Measurements from ENCODE around the gene PGBD5. TPM values are rescaled to one million over a fixed set of nuclear protein-coding genes. Genes with fewer than 3 reads are reported as not detected.

Gene PGBD5
- polyA plus RNA-seq, 1 of the 3 experiments (the other 2 are of a cell fraction), result 0.15 TPM

DNA sequence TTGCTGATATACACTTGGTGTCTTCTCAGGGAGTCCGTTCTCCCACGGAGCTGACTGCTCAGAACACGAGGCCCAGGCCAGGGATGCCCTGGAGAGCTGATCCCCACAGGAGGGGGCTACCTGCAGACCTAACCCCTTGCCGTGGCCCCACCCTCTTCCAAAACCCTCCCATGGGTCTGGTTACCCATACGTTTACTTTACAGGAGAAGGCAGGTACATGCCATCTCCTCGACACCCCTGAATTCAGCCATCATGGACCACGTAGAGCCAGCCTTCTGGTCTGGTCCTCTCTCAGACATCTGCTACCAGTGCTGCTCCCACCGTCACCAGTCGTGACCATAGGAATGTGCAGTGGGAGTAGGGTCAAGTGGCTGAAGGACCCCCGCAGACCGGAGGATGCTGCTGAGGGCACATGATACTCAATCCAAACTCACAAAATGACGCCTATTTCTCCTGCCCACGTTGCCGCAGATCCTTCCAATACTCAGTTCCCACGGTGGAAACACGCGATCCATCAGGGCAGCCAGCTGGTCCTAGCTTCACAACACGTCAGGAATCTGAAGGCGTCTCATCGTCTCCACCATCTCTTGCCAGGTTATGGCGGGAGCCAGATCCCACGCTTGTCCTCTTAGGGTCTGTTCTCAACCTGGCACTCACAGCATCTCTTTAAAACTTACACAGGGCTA, 26.7 kb downstream of the PGBD5 start:
- no peaks in the 10 kb centered on the region for H3K27me3 ChIP-seq (ENCODE audit: insufficient read depth)
- TF ChIP-seq, protein P1, sequence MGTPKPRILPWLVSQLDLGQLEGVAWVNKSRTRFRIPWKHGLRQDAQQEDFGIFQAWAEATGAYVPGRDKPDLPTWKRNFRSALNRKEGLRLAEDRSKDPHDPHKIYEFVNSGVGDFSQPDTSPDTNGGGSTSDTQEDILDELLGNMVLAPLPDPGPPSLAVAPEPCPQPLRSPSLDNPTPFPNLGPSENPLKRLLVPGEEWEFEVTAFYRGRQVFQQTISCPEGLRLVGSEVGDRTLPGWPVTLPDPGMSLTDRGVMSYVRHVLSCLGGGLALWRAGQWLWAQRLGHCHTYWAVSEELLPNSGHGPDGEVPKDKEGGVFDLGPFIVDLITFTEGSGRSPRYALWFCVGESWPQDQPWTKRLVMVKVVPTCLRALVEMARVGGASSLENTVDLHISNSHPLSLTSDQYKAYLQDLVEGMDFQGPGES (IDR thresholded peaks at IDR 0.05; ENCODE audit: low read depth, low read length), result no peak
- no peak for TF ChIP-seq EP300 (IDR thresholded peaks at IDR 0.05; ENCODE audit: borderline replicate concordance in 1 of 2, low read depth in 1 of 2, low read length in 1 of 2)
- TF ChIP-seq RAD21 (IDR thresholded peaks at IDR 0.05; ENCODE audit: low read length), result no peak
- TF ChIP-seq CHD2 (IDR thresholded peaks at IDR 0.05; ENCODE audit: low read length, partially characterized antibody), result no peak
- TF ChIP-seq RFX5 (IDR thresholded peaks at IDR 0.05; ENCODE audit: low read length), result no peak
- no peak for TF ChIP-seq SMC3 (IDR thresholded peaks at IDR 0.05; ENCODE audit: low read depth, low read length)
- no peak for TF ChIP-seq REST (IDR thresholded peaks at IDR 0.05; ENCODE audit: low read depth, low read length)
- no peak for TF ChIP-seq EZH2phosphoT487 (IDR thresholded peaks at IDR 0.05; ENCODE audit: borderline replicate concordance, low read depth)
- no peak for TF ChIP-seq RXRA (IDR thresholded peaks at IDR 0.05; ENCODE audit: borderline replicate concordance, low read depth)
- TF ChIP-seq SIN3A (IDR thresholded peaks at IDR 0.05; ENCODE audit: borderline replicate concordance, low read depth, low read length), result no peak
- TF ChIP-seq, protein P2, sequence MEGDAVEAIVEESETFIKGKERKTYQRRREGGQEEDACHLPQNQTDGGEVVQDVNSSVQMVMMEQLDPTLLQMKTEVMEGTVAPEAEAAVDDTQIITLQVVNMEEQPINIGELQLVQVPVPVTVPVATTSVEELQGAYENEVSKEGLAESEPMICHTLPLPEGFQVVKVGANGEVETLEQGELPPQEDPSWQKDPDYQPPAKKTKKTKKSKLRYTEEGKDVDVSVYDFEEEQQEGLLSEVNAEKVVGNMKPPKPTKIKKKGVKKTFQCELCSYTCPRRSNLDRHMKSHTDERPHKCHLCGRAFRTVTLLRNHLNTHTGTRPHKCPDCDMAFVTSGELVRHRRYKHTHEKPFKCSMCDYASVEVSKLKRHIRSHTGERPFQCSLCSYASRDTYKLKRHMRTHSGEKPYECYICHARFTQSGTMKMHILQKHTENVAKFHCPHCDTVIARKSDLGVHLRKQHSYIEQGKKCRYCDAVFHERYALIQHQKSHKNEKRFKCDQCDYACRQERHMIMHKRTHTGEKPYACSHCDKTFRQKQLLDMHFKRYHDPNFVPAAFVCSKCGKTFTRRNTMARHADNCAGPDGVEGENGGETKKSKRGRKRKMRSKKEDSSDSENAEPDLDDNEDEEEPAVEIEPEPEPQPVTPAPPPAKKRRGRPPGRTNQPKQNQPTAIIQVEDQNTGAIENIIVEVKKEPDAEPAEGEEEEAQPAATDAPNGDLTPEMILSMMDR (IDR thresholded peaks at IDR 0.05), result no peak
- TF ChIP-seq, protein P3, sequence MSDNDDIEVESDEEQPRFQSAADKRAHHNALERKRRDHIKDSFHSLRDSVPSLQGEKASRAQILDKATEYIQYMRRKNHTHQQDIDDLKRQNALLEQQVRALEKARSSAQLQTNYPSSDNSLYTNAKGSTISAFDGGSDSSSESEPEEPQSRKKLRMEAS (IDR thresholded peaks at IDR 0.05; ENCODE audit: low read depth), result no peak
- TF ChIP-seq TEAD4 (IDR thresholded peaks at IDR 0.05; ENCODE audit: borderline replicate concordance, insufficient read depth), result no peak
- no peak for TF ChIP-seq YY1 (IDR thresholded peaks at IDR 0.05; ENCODE audit: low read depth)
- TF ChIP-seq, protein P4, sequence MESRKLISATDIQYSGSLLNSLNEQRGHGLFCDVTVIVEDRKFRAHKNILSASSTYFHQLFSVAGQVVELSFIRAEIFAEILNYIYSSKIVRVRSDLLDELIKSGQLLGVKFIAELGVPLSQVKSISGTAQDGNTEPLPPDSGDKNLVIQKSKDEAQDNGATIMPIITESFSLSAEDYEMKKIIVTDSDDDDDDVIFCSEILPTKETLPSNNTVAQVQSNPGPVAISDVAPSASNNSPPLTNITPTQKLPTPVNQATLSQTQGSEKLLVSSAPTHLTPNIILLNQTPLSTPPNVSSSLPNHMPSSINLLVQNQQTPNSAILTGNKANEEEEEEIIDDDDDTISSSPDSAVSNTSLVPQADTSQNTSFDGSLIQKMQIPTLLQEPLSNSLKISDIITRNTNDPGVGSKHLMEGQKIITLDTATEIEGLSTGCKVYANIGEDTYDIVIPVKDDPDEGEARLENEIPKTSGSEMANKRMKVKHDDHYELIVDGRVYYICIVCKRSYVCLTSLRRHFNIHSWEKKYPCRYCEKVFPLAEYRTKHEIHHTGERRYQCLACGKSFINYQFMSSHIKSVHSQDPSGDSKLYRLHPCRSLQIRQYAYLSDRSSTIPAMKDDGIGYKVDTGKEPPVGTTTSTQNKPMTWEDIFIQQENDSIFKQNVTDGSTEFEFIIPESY (IDR thresholded peaks at IDR 0.05; ENCODE audit: borderline replicate concordance, low read depth), result no peak
- no peak for TF ChIP-seq USF2 (IDR thresholded peaks at IDR 0.05; ENCODE audit: borderline replicate concordance, low read depth, low read length)
- no peak overlapping the region for H3K4me2 ChIP-seq
- H3K9me3 ChIP-seq, result no peaks in the 10 kb centered on the region
- H3K4me3 ChIP-seq (ENCODE audit: low read depth in 2 of 2, low read length in 1 of 2), result no peak overlapping the region
- no peaks in the 10 kb centered on the region for H3K9me2 ChIP-seq
- no peaks in the 10 kb centered on the region for H3F3A ChIP-seq (replicated peaks; ENCODE audit: insufficient read depth)
- no peak for DNase-seq
- H4K20me1 ChIP-seq (ENCODE audit: insufficient read depth), result no peaks in the 10 kb centered on the region
- WGBS (ENCODE audit: low lambda C conversion rate), result 63% methylated on average over 21 of the region's 22 CpGs
- H2AFZ ChIP-seq (ENCODE audit: low read depth), result no peak overlapping the region
- peaks cover 0 to 19% of the 10 kb centered on the region in 2 experiments; a peak in 1 of 4 replicates for H3K4me1 ChIP-seq (ENCODE audit: control insufficient read depth in 1 of 2, insufficient read depth in 2 of 2, low read depth in 1 of 2, low read length in 1 of 2)
- ChIA-PET POLR2A (no interaction called here), CTCF (interaction anchor here (1.1 kb wide), 1 partner anchor 12 kb away, joined by 3 read pairs; no protein-coding TSS in a partner anchor)
- H3K36me3 ChIP-seq (replicated peaks in 1 of 2; ENCODE audit: control insufficient read depth in 1 of 2, insufficient read depth in 2 of 2, low read length in 1 of 2), result no peaks in the 10 kb centered on the region
- H3K9ac ChIP-seq, result no peak overlapping the region
- H3K79me2 ChIP-seq (ENCODE audit: insufficient read depth), result no peaks in the 10 kb centered on the region
- H3K27ac ChIP-seq (ENCODE audit: low read depth in 2 of 2, low read length in 1 of 2), result no peak overlapping the region

All from SK-N-SH (cell line).